Liver (tissue), 9 donors: Measurements from ENCODE around the gene NFIA. TPM values are rescaled to one million over a fixed set of nuclear protein-coding genes. Genes with fewer than 3 reads are reported as not detected.

Experiments used
- DNase-seq: peaks from one replicate; pipeline ENCODE4 v3.0.0-alpha.2; 2017; ENCODE audit warnings: low spot score
- H3K27ac ChIP-seq, 2 donors: one replicate each; pipeline ENCODE4 v1.7.0; 2013; ENCODE audit warnings: inconsistent platforms in 2 of 2, low read length in 2 of 2, control low read depth in 1 of 2, low read depth in 1 of 2, mild to moderate bottlenecking in 1 of 2
- H3K27me3 ChIP-seq, 4 donors: one replicate each; pipeline versions ENCODE4 v1.6.1 to v1.7.0; 2013; ENCODE audit warnings: low read length in 3 of 4, inconsistent platforms in 1 of 4, mild to moderate bottlenecking in 1 of 4, moderate library complexity in 1 of 4; ENCODE audit not compliant: control insufficient read depth in 4 of 4, insufficient read depth in 4 of 4
- H3K36me3 ChIP-seq, 4 donors: one replicate each; pipeline versions ENCODE4 v1.6.1 to v1.7.0; 2013; ENCODE audit warnings: low read length in 3 of 4, mild to moderate bottlenecking in 3 of 4, low read depth in 1 of 4, moderate library complexity in 1 of 4; ENCODE audit not compliant: control insufficient read depth in 4 of 4, insufficient read depth in 3 of 4
- H3K4me1 ChIP-seq, 4 donors: one replicate each; pipeline versions ENCODE4 v1.6.1 to v1.7.0; 2013; ENCODE audit warnings: low read length in 3 of 4, mild to moderate bottlenecking in 3 of 4, moderate library complexity in 1 of 4; ENCODE audit not compliant: control insufficient read depth in 4 of 4, insufficient read depth in 4 of 4
- H3K4me3 ChIP-seq, 3 donors: one replicate each; pipeline versions ENCODE4 v1.6.1 to v1.7.0; 2013; ENCODE audit warnings: low read length in 3 of 3, control low read depth in 1 of 3, low read depth in 1 of 3, mild to moderate bottlenecking in 1 of 3
- H3K9ac ChIP-seq, 2 donors: one replicate each; pipeline ENCODE4 v1.7.0; 2013; ENCODE audit warnings: low read length in 2 of 2, mild to moderate bottlenecking in 2 of 2, moderate library complexity in 2 of 2, control low read depth in 1 of 2, low read depth in 1 of 2
- H3K9me3 ChIP-seq, 4 donors: one replicate each; pipeline versions ENCODE4 v1.6.1 to v1.7.0; 2013; ENCODE audit warnings: low read length in 3 of 4; ENCODE audit not compliant: control insufficient read depth in 4 of 4
- ATF3 ChIP-seq: IDR thresholded peaks from 2 replicates; pipeline ENCODE4 v1.6.1; 2016; ENCODE audit warnings: antibody characterized with exemption
- FOXA1 ChIP-seq: IDR thresholded peaks from 2 replicates; pipeline ENCODE4 v1.6.1; 2016; ENCODE audit warnings: antibody characterized with exemption
- GABPA ChIP-seq, 2 donors: IDR thresholded peaks in 1 of 2; conservative IDR thresholded peaks in 1 of 2; 2 replicates each; pipeline ENCODE4 v1.6.1; 2016; ENCODE audit warnings: antibody characterized with exemption in 2 of 2, mild to moderate bottlenecking in 1 of 2, moderate library complexity in 1 of 2
- HNF4A ChIP-seq, 2 donors: conservative IDR thresholded peaks; 2 replicates each; pipeline ENCODE4 v1.6.1; 2016; ENCODE audit warnings: antibody characterized with exemption in 2 of 2, mild to moderate bottlenecking in 2 of 2
- HNF4G ChIP-seq: IDR thresholded peaks from 2 replicates; pipeline ENCODE4 v1.6.1; 2016; ENCODE audit warnings: antibody characterized with exemption
- JUND ChIP-seq, 2 donors: IDR thresholded peaks; 2 replicates each; pipeline ENCODE4 v1.6.1; 2016; ENCODE audit warnings: antibody characterized with exemption in 2 of 2
- NR2F2 ChIP-seq: IDR thresholded peaks from 2 replicates; pipeline ENCODE4 v1.6.1; 2016; ENCODE audit warnings: antibody characterized with exemption
- RAD21 ChIP-seq, 2 donors: IDR thresholded peaks; 2 replicates each; pipeline ENCODE4 v1.6.1; 2016; ENCODE audit warnings: antibody characterized with exemption in 2 of 2, mild to moderate bottlenecking in 2 of 2
- RXRA ChIP-seq, 2 donors: IDR thresholded peaks; 2 replicates each; pipeline ENCODE4 v1.6.1; 2017 to 2018; ENCODE audit warnings: antibody characterized with exemption in 2 of 2, mild to moderate bottlenecking in 1 of 2
- SP1 ChIP-seq: IDR thresholded peaks from 2 replicates; pipeline ENCODE4 v1.6.1; 2018; ENCODE audit warnings: antibody characterized with exemption, mild to moderate bottlenecking
- TAF1 ChIP-seq: conservative IDR thresholded peaks from 2 replicates; pipeline ENCODE4 v1.6.1; 2016; ENCODE audit warnings: antibody characterized with exemption, mild to moderate bottlenecking
- YY1 ChIP-seq: IDR thresholded peaks from 2 replicates; pipeline ENCODE4 v1.6.1; 2016; ENCODE audit warnings: antibody characterized with exemption, mild to moderate bottlenecking
- WGBS: extraction: QIAGEN DNeasy Blood & Tissue Kit; methylation state at CpG from one replicate; pipeline ENCODE4 v1.1.7; 2013; 5-methylcytosine and 5-hydroxymethylcytosine counted together
- polyA plus RNA-seq, 2 donors: library from polyadenylated mRNA; stranded (reverse) in 1 of 2; unstranded in 1 of 2; fragments of 200-250 nt in 1 of 2; fragments of >200 nt in 1 of 2; fragmentation: Nextera tagmentation in 1 of 2; extraction: Ambion mirVana in 1 of 2; gene quantifications; one replicate each; pipeline versions ENCODE4 v1.2.1 to v1.2.3, GENCODE V29; 2013 to 2015
- total RNA-seq, 2 donors: library from RNA; depleted of rRNA; stranded (reverse); fragments of >200 nt; gene quantifications; one replicate each; pipeline ENCODE4 v1.2.3, GENCODE V29; 2014
- TF ChIP-seq, protein P1 (sequence below): IDR thresholded peaks from 2 replicates; pipeline ENCODE4 v1.6.1; 2016; ENCODE audit warnings: antibody characterized with exemption, mild to moderate bottlenecking
- TF ChIP-seq, protein P2 (sequence below): IDR thresholded peaks from 2 replicates; pipeline ENCODE4 v1.6.1; 2016; ENCODE audit warnings: antibody characterized with exemption
- donor health status: healthy.
- donor health status: healthy.
- donor health status: healthy.
- donor health status: healthy.
- donor health status: healthy.

Gene NFIA
- total and polyA plus RNA-seq, 4 donors: 6.8 to 53.7 (median 22.2) TPM

DNA sequence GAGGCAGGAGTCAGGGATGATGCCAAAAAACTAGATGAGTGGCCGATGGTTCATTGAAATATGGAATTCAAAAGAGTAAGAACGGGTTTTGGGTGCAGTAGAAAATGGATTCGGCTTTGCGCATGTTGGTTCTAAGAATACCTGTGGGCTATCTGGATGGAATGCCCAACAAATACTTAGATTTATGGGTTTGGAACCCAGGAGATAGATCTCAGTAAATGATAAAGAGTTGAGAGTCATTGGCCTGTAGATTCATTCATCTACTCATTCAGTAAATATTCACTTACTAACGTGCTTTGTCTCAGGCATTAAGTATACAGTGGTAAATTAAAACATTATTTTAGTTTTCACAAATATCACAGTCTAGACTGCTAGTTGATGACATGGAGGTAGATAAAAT lies 247.7 kb downstream of the NFIA start:
- no peak for TF ChIP-seq JUND (IDR thresholded peaks at IDR 0.05)
- TF ChIP-seq FOXA1: no peak
- no peak for TF ChIP-seq HNF4A (conservative IDR thresholded peaks at IDR 0.05)
- TF ChIP-seq YY1: no peak
- no peak for TF ChIP-seq RAD21 (IDR thresholded peaks at IDR 0.05)
- TF ChIP-seq, protein P1, sequence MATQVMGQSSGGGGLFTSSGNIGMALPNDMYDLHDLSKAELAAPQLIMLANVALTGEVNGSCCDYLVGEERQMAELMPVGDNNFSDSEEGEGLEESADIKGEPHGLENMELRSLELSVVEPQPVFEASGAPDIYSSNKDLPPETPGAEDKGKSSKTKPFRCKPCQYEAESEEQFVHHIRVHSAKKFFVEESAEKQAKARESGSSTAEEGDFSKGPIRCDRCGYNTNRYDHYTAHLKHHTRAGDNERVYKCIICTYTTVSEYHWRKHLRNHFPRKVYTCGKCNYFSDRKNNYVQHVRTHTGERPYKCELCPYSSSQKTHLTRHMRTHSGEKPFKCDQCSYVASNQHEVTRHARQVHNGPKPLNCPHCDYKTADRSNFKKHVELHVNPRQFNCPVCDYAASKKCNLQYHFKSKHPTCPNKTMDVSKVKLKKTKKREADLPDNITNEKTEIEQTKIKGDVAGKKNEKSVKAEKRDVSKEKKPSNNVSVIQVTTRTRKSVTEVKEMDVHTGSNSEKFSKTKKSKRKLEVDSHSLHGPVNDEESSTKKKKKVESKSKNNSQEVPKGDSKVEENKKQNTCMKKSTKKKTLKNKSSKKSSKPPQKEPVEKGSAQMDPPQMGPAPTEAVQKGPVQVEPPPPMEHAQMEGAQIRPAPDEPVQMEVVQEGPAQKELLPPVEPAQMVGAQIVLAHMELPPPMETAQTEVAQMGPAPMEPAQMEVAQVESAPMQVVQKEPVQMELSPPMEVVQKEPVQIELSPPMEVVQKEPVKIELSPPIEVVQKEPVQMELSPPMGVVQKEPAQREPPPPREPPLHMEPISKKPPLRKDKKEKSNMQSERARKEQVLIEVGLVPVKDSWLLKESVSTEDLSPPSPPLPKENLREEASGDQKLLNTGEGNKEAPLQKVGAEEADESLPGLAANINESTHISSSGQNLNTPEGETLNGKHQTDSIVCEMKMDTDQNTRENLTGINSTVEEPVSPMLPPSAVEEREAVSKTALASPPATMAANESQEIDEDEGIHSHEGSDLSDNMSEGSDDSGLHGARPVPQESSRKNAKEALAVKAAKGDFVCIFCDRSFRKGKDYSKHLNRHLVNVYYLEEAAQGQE: no peak
- Histone ChIP-seq H3K4me3 (no peak overlapping the region), H3K9ac (no peak overlapping the region), H3K36me3 (peaks cover 0 to 3% (median 0%) of the 10 kb centered on the region in 4 donors), H3K27me3 (no peaks in the 10 kb centered on the region), H3K4me1 (peaks cover 0 to 7% (median 2%) of the 10 kb centered on the region in 4 donors), H3K9me3 (no peaks in the 10 kb centered on the region), H3K27ac (no peak overlapping the region)
- WGBS: 90% methylated on average over 5 of the region's 5 CpGs
- no peak for DNase-seq

- Histone ChIP-seq H3K4me3 (no peak overlapping the region), H3K9ac (no peak overlapping the region), H3K9me3 (no peaks in the 10 kb centered on the region), H3K36me3 (peaks cover 0 to 3% (median 0%) of the 10 kb centered on the region in 4 donors), H3K27ac (no peak overlapping the region), H3K27me3 (no peaks in the 10 kb centered on the region), H3K4me1 (peaks cover 0 to 10% (median 2%) of the 10 kb centered on the region in 4 donors)
- WGBS: 99% methylated on average over 2 of the region's 2 CpGs
- no peak for TF ChIP-seq HNF4G
- TF ChIP-seq HNF4A (conservative IDR thresholded peaks at IDR 0.05): no peak
- no peak for TF ChIP-seq FOXA1
- TF ChIP-seq GABPA (IDR thresholded peaks at IDR 0.05 in 1 of 2, conservative IDR thresholded peaks at IDR 0.05 in 1 of 2): no peak
- TF ChIP-seq, protein P1: no peak
- no peak for TF ChIP-seq ATF3
- no peak for TF ChIP-seq SP1
- TF ChIP-seq, protein P2, sequence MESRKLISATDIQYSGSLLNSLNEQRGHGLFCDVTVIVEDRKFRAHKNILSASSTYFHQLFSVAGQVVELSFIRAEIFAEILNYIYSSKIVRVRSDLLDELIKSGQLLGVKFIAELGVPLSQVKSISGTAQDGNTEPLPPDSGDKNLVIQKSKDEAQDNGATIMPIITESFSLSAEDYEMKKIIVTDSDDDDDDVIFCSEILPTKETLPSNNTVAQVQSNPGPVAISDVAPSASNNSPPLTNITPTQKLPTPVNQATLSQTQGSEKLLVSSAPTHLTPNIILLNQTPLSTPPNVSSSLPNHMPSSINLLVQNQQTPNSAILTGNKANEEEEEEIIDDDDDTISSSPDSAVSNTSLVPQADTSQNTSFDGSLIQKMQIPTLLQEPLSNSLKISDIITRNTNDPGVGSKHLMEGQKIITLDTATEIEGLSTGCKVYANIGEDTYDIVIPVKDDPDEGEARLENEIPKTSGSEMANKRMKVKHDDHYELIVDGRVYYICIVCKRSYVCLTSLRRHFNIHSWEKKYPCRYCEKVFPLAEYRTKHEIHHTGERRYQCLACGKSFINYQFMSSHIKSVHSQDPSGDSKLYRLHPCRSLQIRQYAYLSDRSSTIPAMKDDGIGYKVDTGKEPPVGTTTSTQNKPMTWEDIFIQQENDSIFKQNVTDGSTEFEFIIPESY: no peak
- TF ChIP-seq JUND (IDR thresholded peaks at IDR 0.05): no peak
- TF ChIP-seq YY1: no peak
- no peak for TF ChIP-seq RXRA (IDR thresholded peaks at IDR 0.05)
- TF ChIP-seq NR2F2: no peak
- no peak for TF ChIP-seq TAF1
- no peak for DNase-seq
Measured at GRCh38 chr1:61330571-61330970, 248.2 kb downstream of the NFIA start.
